HG03135 (cell line): ENCODE results near the gene ZIC1.

Experiments
- ATAC-seq: cut with Tn5 transposase; IDR thresholded peaks from one replicate; pipeline ENCODE4 v1.9.1; 2021; ENCODE audit warnings: mild to moderate bottlenecking, moderate library complexity; ENCODE audit not compliant: unreplicated experiment

ZIC1 gene

GRCh38 chr3:147394884-147395225, 14.3 kb upstream of the ZIC1 start:
- no peak for ATAC-seq

DNA sequence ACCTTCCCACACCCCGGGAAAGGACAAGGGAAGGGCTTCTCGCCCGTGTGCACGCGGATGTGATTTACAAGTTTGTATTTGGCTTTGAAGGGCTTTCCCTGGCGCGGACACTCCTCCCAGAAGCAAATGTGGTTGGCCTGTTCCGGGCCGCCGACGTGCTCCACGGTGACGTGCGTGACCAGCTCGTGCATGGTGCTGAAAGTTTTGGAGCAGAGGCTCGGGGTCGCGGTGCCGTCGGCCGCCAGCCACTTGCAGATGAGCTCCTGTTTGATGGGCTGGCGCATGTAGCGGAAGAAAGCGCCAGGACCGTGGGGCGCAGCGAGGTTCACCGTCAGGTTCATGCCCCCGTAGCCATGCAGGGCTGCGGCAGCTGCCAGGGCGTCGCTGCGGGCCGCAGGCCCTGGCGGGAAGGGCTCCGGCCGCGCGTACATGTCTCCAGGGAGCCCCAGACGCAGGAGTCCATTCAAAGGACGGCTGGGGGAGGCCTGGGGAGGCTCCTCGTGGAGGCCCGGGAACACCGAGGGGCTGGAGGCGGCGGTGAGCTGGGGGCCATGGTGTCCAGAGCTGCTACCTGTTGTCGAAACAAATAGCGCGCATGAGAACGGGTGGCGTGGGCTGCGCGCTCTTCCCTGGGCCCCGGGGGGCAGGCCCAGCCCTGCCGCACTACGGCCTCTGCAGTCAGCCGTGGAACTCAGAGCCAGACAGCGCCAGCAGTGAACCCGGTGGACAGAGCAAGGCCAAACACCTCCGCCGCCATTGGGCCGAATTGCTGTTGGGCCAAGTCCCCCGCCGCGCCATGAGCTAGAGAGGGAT, 13.1 kb upstream of the ZIC1 start:
- no peak for ATAC-seq

GRCh38 chr3:147396712-147397046, 12.5 kb upstream of the ZIC1 start:
- ATAC-seq: no peak

DNA sequence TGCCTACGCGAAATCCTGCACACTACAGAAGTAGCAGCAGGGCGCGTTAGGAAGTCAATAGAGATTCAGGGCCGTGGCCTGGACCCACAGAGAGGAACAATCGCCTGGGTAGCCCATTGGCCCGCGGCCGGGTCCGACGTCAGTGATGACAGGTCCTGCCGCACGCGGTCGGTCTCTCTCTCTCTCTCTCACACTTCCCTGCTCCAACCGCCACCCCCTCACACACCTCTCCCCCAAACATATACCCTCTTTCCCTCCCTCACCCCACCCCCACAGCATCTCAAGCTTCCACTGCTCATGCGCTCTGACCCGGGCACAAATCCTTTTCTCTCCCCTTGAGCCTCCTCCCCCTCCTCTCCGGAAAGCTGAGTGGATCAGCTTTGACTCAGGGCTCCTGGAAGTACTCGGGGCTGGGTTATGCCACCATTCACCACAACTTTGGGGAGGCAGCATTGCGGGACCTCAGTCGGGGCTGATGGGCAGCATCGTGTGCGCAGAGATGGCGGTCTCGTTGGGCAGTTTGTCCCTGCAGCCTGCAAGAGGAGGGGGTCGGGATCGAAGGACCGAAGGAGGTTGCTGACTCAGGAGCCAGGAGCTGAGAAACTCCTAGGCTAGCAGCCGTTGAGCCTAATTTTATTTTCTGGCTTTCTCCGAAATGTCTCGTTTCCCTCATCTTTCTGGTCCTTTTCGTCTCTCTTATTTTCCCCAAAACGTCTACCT, 11.8 kb upstream of the ZIC1 start:
- ATAC-seq: no peak

GRCh38 chr3:147397875-147398812, 11.0 kb upstream of the ZIC1 start:
- ATAC-seq: no peak

DNA sequence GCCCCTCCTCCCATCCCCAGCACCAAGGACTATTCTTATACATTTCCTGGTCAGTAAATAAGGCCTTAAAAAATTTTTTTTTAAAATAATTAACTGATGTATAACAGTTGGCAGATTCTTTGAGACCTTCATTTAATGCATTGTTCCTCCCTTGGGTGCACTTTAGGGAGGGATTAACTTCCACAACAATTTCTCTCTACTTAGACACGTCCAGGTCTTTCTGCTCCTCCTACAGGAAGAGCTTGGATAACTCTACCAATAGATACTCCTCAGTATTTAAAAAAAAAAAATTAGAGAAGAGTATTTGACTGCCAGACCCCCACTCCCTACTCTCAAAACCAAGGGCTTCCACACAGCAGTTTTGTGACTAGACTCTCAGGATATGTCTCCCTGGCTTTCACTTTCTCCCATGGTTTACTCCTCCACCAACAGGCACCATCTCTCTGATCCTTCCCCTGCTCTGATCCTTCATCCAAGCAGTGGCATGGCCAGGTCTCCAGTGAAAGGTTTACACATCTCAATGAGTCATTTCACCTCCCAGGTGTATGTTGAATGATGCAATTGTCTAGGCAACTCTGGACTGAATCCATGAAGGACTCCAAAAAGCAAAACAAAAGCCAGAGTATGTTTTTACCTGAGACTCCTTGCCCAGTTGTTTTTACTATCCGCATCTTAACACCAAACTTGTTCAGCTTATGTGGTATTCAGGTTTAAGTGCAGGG, 10.2 kb upstream of the ZIC1 start:
- ATAC-seq: no peak

DNA sequence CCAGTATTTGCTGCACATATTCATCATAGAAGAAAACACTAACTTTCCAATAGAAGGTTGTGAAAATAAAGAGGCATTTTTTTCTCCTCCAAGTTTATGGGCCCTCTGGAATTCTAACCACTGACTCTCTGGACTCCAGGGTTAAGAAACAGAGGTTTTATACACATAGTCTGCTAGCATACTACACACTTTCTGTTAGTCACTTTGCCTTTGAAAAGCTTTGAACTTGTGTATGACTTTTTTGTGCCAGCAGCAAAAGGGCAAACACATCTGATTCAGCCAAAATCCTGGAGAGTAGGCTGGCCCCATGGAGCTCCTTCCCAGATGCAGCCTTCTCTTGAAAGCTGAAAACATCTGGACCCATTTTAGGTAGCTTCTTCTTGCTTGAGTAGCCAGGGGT, 9.1 kb upstream of the ZIC1 start:
- no peak for ATAC-seq

GRCh38 chr3:147400999-147401398, 8.2 kb upstream of the ZIC1 start:
- ATAC-seq: no peak

GRCh38 chr3:147401421-147401820, 7.7 kb upstream of the ZIC1 start:
- no peak for ATAC-seq

DNA sequence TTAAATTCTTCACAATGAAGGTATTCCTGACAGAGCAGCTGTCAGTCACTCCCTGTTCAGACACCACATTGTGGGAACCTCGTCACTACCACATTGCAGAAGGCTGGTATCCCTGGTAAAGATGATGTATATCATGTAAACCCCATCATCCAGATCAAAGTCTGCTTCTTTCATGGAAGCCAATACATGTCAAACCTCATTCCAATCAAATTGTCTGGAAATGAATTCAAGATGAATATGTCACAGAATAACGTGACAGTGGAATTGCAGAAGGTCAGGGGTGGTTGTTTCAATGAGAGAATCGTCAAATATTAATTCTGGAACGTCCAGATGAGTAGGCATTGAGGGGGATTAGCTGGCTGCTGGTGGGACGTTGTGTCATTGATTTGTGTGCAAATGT, 7.0 kb upstream of the ZIC1 start:
- no peak for ATAC-seq

- ATAC-seq: no peak
Observed at GRCh38 chr3:147403511-147403910, 5.7 kb upstream of the ZIC1 start.

DNA sequence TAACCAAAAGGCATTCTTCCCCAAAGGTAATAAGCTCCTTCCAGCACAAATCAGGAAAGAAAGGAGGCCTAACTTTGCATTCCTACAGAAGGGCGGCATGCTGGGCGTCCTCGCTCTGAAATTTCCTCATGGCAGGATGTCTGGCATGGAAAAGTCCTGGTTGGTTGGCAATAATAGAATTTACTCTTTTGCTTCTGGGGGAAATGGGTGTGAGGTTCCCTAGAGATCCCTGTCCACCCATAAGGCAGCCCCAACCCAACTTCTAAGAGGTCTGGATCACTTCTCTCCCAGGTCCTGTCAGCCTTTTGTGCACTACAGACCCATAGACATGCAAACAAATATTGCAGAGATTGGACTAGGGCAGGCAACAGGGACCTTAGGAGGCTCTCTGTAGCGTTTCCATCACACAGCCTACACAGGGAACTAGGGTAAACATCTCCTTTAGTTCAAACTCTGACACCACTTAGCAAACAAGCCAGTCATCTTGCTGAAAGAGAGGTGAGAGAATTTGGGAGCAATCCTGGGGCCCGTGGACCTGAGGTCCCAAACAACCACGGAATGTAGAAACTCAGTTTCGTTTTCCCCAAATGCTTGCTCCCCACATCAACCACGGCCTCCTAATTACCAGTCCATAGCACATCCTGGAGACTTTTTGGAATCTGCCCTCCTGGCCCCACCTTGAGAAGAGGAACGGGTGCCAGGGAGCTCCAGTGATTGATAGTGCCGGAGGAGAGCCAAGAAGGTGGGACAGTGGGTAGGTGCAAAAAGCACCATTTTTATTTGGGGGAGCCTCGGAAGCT, 5.0 kb upstream of the ZIC1 start:
- ATAC-seq: no peak

DNA sequence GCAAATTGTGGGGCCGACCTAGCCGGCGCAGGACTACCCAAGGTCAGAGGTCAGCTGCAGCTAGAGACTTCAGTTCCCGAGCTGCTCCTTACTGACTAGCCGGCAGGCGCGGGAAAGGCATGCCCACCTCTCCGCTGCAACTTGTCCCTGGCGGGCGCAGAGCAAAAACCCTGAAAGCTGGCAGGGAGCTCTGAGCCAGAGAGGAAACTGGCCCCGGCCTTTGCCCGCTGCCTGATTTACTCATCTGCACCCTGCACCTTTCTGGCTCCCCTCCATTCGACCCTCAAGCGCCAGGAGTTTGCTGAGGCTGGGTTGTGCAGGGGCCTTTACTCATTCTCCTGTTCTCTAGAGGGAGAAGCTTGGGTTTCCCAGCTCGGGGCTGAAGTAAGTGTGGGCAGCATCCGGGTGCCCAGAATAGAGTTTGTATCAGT, 4.3 kb upstream of the ZIC1 start:
- no peak for ATAC-seq

DNA sequence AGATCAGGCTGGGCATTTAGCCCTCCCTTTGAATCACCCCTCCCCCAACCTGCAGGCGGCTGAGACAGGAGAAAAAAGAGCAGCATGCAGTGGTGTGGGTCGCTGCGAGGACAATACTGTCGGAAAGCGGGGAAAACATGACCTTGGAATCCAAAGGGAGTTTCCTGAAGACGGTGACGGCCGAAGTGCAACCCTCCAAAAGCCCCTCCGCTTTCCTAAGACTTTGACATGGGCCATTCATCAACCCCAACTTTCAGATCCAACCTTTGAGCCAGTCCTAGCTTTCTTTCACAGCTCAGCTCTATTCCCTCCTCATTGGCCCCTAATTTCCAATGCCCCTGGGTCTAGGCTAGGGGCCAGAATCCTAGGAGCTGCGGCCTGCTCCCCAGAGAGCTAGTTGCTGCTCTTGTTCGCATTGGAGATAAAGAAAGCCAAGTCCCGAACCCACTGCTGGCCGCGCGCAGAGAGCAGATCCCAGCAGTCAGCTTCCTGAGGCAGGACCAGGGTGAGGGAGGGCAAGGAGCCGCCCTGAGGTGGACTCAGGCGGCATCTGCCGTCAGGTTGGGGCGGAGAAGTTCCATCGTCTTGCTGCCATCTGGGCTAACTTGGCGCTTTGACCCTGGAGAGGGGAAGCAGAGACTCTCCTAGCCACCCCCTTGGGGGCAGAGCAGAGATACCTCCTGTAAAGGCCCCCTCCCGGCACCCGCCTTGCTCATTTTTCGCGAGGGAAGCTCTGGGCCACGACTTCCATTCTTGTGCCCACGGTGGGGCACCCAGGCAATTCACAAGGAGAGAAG, 3.7 kb upstream of the ZIC1 start:
- no peak for ATAC-seq

DNA sequence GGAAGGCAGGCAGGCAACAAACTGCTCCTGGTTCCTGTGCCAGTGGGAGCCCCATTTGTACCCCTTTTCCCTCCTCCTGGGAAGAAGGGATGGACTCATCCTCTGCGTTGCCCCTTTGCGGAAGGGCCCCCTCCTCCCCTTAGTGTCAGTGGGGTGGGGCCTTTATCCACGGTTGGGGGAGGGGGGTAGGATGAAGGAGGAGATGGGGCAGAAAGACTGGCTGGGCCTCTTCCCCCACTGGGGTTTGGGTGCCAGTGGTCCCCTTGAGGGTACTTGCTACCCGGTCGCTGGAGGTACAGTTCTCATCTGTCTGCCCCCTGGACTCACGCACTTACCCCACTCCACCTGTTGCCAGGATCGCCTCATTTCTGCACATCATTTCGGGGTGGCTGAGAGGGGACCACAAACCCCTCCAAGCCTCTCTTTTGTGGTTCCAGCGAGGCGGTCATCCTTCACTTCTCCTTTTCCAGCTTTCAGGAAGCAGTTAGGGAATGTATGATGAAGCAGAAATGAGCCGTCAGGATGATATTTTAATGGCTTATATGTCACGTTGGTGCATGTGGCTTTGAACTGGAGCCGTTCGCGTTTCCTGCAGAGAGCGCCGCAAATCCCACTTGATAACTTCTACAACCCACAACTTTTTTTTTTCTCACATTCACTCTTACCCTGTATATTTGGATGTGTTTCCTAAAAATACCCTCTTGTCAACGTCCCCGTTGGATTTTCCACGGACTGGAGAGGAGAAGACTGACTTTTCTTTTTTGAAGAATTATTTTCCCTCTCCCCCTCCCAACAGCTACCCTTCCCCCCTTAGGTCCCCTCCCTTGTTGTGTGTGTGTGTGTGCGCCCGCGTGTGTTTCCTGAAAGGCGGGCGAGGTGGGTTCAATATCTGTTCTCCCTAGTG, 2.9 kb upstream of the ZIC1 start, which contains the start of gene ZIC4:
ZIC4 (minus strand) TSS at position 516 of the 904 bp plus-strand sequence. CDS start 3,746 bp downstream, outside the sequence.
- no peak for ATAC-seq

DNA sequence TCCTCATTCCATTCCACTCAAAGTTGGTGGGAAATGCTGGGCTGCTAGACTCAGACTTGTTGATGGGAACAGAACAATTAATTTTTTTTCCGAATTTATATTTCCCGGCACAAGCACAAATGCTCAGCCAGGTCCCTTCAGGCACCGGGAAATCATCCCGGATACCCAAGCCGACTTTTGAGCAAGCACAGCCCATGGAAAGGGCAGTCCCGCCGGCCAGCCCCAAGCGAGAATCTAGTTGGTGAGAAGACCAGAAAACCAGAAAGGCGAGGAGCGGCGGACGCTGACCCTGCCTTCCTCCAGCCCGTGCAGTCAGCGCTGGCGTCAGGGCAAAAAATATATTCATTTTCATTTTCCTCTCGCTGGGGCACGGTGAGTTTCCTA, 2.1 kb upstream of the ZIC1 start:
- no peak for ATAC-seq

DNA sequence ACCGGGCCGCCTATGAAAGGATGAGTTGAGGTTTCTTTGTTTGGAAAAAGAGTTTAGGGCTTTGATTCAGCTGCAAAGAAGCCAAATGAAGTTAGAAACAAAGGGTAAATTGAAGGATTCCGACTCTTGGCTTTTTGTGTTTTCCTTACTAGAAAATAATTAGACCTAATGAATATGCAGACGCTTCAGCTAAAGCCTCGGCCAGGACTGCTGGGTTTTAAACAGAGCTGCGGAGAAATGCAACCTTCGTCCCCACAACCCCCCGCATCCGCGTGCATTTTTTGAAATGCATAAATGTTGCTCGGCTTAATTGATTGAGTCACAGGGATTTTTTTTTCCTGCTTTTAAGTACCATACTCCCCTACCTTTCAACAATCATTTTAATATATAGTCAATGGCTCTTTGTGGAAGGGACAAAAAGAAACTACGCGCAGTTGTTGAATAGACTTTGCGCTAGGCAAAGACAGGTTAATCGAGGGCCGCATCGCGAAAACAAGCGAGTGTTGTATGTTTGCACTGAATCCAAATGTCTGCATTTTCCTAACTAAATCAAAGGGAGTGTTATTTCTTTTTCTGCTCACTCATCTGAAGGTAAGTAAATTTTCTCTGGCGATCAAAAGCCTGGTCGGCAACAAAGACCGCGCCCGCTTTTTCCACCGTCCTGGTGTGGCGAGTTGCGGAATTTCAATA, 1.5 kb upstream of the ZIC1 start:
- no peak for ATAC-seq
